ES-I3 (cell line): Measurements from ENCODE around the gene PTGER1.
A peak's percentile ranks its signal among the peaks of the same experiment; 100 is the strongest.

Experiments
- H3K36me3 ChIP-seq: 2 replicates; pipeline ENCODE4 v1.6.1; 2013; ENCODE audit warnings: mild to moderate bottlenecking, low read length, control low read depth, moderate library complexity; ENCODE audit not compliant: insufficient read depth
- H3K4me1 ChIP-seq: 2 replicates; pipeline ENCODE4 v1.6.1; 2013; ENCODE audit warnings: mild to moderate bottlenecking, control low read depth, low read length; ENCODE audit not compliant: insufficient read depth
- H3K9ac ChIP-seq: 2 replicates; pipeline ENCODE4 v1.6.1; 2013; ENCODE audit warnings: low read depth, mild to moderate bottlenecking, low read length, moderate library complexity
- H3K9me3 ChIP-seq: 2 replicates; pipeline ENCODE4 v1.6.1; 2013; ENCODE audit warnings: mild to moderate bottlenecking, low read length, moderate library complexity; ENCODE audit not compliant: control insufficient read depth, insufficient read depth

Gene PTGER1

GRCh38 chr19:14475251-14476073 lies at the start of gene PTGER1:
Gene PTGER1 (minus strand): TSS chr19:14475354. CDS start chr19:14474320, 1,034 bp downstream.
- Histone ChIP-seq H3K9me3 (no peaks in the 10 kb centered on the region), H3K9ac (peak within 1 kb of the TSS; percentile 28), H3K4me1 (peaks cover 19% of the 10 kb centered on the region), H3K36me3 (peaks cover 6% of the 10 kb centered on the region; the same call in 1 of the 2 replicates)

- Histone ChIP-seq H3K9me3 (no peaks in the 10 kb centered on the region), H3K9ac (no peak overlapping the region), H3K36me3 (peaks cover 6% of the 10 kb centered on the region; the same call in 1 of the 2 replicates), H3K4me1 (peaks cover 7% of the 10 kb centered on the region)
These were observed 45.4 kb upstream of the PTGER1 start for GRCh38 chr19:14520543-14520942.

DNA sequence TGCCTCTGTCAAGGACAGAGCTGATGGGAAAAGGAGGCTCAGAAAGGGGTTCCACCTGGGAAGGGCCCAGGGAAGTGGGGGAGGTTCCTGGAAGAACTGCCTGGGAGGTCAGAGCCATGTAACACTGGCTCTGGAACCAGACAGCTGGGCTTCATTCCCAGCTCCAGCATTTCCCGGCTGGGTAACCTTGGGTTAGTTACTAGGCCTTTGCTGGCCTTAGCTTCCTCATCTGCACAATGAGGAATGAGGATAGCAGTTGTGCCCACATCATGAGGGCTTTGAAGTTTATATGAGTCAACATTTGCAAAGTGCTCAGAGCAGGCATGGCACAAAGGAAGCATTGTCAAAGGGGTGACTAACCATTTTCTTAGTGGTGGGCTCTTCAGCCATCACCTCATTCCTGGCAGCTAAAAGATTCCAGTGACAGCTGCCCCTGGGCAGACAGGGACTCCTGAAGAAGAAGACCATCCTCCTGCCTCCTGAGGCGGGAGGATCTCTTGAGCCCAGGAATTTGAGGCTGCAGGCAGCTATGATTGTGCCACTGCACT lies 44.8 kb upstream of the PTGER1 start:
- Histone ChIP-seq H3K9me3 (no peaks in the 10 kb centered on the region), H3K9ac (no peak overlapping the region), H3K4me1 (peaks cover 7% of the 10 kb centered on the region)

GRCh38 chr19:14519245-14519859 lies 44.2 kb upstream of the PTGER1 start:
- H3K9ac ChIP-seq = 0 out of 2 replicates have a peak overlapping the region, but pooled peaks have one; percentile 3

More for the DNA sequence above, 44.8 kb upstream of the PTGER1 start:
- H3K36me3 ChIP-seq = peaks cover 12% of the 10 kb centered on the region; the same call in 1 of the 2 replicates

GRCh38 chr19:14517840-14518505 lies 42.8 kb upstream of the PTGER1 start, which contains the start of gene DNAJB1:
Gene DNAJB1 (minus strand): TSS chr19:14518397. CDS start chr19:14518349, 48 bp downstream.
- Histone ChIP-seq H3K9ac (peak within 1 kb of the TSS; percentile 99), H3K9me3 (no peaks in the 10 kb centered on the region), H3K4me1 (peaks cover 7% of the 10 kb centered on the region), H3K36me3 (peaks cover 13% of the 10 kb centered on the region; the same call in 1 of the 2 replicates)

More at GRCh38 chr19:14519245-14519859, 44.2 kb upstream of the PTGER1 start:
- Histone ChIP-seq H3K4me1 (peaks cover 7% of the 10 kb centered on the region), H3K36me3 (peaks cover 13% of the 10 kb centered on the region; the same call in 1 of the 2 replicates), H3K9me3 (no peaks in the 10 kb centered on the region)

DNA sequence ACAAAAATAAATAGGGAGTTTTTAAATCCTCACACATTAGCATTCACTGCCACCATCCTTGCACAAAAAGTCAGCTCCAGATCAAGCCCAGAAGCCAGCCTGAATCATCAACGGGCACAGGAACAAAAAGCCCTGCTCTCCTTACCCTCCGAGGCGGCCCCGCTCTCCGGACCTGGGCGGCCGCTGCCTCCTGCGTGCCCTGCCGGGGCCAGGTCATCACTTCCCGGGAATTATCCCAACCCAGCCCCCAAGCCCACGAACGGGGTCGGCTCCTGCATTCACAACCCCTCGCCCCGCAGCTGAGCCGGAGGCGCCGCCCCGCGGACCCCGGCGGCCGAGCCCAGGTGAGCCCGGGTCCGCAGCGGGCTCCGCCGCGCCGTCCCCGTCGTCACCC lies 42.3 kb upstream of the PTGER1 start:
- Histone ChIP-seq H3K36me3 (peaks cover 13% of the 10 kb centered on the region; the same call in 1 of the 2 replicates), H3K4me1 (peaks cover 7% of the 10 kb centered on the region), H3K9me3 (no peaks in the 10 kb centered on the region), H3K9ac (peak overlapping the region; percentile 99)

DNA sequence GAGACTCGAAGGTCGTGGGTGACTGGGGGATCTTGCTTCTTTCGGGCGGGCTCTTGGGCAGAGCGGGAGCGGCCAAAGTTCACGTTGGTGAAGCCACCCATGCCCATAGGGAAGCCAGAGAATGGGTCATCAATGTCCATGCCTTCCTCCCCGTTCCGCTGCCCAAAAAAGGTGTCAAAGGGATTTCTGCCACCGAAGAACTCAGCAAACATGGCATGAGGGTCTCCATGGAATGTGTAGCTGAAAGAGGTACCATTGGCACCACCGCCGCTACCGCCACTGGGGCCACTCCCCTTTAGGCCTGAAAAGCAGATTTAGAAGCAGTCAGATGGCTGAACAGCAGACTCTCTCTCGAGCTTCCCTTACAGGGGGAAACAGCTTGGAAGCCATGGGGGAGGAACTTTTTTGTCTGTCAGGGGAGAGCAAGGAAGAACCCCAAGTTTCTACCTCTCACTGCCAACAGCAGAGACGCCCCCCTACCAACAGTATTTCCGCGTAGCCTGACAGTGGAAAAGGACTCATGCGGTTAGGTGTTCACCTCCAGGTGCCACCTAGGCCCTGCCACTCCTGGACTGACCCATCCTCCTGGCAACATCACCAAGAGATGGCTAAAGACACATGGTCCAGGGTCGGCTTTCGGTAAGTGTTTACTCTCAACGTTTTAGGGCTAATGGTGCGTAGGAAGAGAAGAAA lies 41.7 kb upstream of the PTGER1 start:
- Histone ChIP-seq H3K9me3 (no peaks in the 10 kb centered on the region), H3K36me3 (peaks cover 13% of the 10 kb centered on the region; the same call in 1 of the 2 replicates), H3K9ac (peak overlapping the region; percentile 99), H3K4me1 (peaks cover 7% of the 10 kb centered on the region)

DNA sequence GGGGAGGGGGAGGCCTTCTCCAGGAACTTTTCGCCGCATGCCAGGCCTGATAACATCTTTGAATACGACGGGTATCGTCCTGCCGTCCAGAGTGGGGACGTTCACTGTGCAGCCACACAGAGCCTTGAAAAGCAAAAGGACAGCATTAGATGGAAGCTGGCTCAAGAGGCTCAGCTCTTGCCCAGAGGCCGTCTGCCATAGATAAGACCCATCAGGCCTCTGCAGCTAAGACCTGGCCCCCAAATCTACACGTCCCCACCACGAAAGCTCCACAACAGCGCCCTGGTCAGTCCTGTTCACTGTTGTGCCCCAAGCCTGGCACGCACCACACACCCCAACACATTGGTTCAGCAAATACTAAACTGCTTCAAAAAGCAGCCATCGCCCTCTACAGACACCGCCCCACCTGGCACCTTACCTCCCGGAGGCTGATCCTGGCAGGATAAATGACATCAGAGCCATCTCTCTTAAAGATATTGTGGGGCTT lies 40.9 kb upstream of the PTGER1 start:
- Histone ChIP-seq H3K9me3 (no peaks in the 10 kb centered on the region), H3K36me3 (peaks cover 13% of the 10 kb centered on the region; the same call in 1 of the 2 replicates), H3K9ac (no peak overlapping the region; the same call in 1 of the 2 replicates), H3K4me1 (peaks cover 7% of the 10 kb centered on the region)

DNA sequence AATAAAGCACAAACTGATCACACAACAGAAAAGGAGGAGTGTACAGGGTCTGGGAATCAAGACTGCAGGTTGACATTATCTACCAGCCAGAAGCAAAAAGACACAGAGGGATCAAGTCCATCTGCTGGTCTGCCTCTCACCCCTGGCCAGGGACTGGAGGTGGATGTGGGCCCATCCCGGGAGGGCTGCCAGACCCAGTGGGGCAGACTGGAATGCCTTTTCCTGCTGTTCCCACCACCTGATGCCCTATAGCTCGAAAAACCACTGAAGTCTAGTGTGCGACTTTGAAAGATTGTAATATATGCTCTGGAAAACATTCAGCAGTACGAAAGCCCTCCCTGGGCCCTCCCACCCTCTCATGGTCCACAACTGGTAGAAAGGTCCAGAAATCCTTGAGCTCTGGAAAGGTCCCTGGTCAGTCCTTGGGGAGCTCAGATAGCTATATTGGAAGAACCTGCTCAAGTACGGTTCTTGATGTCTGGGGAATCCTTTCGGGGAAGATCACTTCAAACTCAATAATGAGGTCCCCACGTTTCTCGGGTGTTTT lies 40.4 kb upstream of the PTGER1 start:
- H3K9ac ChIP-seq = no peak overlapping the region
- H3K36me3 ChIP-seq = peaks cover 13% of the 10 kb centered on the region; the same call in 1 of the 2 replicates
- no peaks in the 10 kb centered on the region for H3K9me3 ChIP-seq
- H3K4me1 ChIP-seq = peaks cover 9% of the 10 kb centered on the region

GRCh38 chr19:14514215-14514863 lies 39.2 kb upstream of the PTGER1 start:
- H3K9ac ChIP-seq = no peak overlapping the region
- no peaks in the 10 kb centered on the region for H3K9me3 ChIP-seq
- peaks cover 13% of the 10 kb centered on the region; the same call in 1 of the 2 replicates for H3K36me3 ChIP-seq
- peaks cover 8% of the 10 kb centered on the region for H3K4me1 ChIP-seq

GRCh38 chr19:14512406-14512961 lies 37.3 kb upstream of the PTGER1 start:
- peaks cover 6% of the 10 kb centered on the region; the same call in 1 of the 2 replicates for H3K4me1 ChIP-seq
- H3K9me3 ChIP-seq = no peaks in the 10 kb centered on the region
- no peak overlapping the region for H3K9ac ChIP-seq
- H3K36me3 ChIP-seq = peaks cover 13% of the 10 kb centered on the region; the same call in 1 of the 2 replicates

GRCh38 chr19:14511229-14511593 lies 36.1 kb upstream of the PTGER1 start:
- Histone ChIP-seq H3K9me3 (no peaks in the 10 kb centered on the region), H3K36me3 (peaks cover 13% of the 10 kb centered on the region; the same call in 1 of the 2 replicates), H3K9ac (no peak overlapping the region), H3K4me1 (peaks cover 7% of the 10 kb centered on the region; the same call in 1 of the 2 replicates)
